Left kidney (tissue), 2 donors: ENCODE data around the gene KDM4B. TPM values are rescaled to one million over a fixed set of nuclear protein-coding genes. Genes with fewer than 3 reads are reported as not detected.

Experiments
- DNase-seq: peaks from one replicate; pipeline ENCODE4 v3.0.0-alpha.2; 2013
- polyA plus RNA-seq: library from polyadenylated mRNA; unstranded; fragments of 120-200 nt; gene quantifications from one replicate; pipeline ENCODE4 v1.2.1, GENCODE V29; 2013; ENCODE audit not compliant: insufficient read length

KDM4B gene
- polyA plus RNA-seq, 1 donor: 24.4 TPM

- DNase-seq: no peak
Measured at GRCh38 chr19:5032101-5032967, 63.4 kb downstream of the KDM4B start.

GRCh38 chr19:5035105-5035761 lies 66.3 kb downstream of the KDM4B start:
- DNase-seq: no peak

DNA sequence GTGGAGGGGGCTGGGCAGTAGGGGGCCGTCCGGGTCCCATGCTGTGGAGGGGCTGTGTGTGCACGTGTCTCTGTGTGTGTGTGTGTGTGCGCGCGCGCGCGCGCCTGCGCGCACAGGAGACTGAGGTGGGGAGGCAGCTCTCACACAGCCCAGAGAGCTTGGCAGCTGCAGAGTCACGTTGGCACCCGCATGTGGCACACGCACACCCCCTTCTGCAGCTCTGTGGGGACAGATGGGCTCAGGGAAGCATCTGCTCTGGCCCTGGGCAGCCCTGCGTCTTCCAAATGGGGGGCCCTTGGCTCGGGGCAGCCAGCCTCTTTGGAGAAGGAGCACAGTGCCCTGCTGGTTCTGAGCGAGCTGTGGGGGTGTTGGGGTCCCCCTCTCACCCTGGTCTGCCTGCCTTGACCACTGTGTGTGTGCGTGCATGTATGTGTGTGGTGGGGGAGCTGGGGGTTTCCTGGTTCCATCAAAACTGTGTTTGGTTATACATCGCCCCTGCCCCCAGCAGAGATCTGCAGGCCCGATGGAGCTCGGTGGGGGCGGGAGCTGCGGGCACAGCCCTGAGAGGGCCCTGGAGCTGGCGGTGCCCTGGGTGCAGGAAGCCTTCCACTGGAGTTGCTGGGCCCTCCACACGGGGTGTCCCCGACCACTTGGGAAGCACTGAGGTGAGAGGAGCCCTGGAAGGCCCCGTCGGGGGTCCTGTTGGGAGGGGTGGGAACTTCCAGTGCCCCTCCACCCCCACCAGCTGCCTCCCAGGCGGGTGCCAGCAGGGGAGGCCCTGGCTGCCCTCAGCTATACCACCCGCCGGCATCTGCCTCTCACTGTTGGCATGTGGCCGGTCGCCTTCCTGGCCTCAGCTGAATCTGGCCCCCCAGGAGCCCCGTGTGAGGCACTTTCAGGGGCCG lies 67.1 kb downstream of the KDM4B start:
- DNase-seq: no peak

DNA sequence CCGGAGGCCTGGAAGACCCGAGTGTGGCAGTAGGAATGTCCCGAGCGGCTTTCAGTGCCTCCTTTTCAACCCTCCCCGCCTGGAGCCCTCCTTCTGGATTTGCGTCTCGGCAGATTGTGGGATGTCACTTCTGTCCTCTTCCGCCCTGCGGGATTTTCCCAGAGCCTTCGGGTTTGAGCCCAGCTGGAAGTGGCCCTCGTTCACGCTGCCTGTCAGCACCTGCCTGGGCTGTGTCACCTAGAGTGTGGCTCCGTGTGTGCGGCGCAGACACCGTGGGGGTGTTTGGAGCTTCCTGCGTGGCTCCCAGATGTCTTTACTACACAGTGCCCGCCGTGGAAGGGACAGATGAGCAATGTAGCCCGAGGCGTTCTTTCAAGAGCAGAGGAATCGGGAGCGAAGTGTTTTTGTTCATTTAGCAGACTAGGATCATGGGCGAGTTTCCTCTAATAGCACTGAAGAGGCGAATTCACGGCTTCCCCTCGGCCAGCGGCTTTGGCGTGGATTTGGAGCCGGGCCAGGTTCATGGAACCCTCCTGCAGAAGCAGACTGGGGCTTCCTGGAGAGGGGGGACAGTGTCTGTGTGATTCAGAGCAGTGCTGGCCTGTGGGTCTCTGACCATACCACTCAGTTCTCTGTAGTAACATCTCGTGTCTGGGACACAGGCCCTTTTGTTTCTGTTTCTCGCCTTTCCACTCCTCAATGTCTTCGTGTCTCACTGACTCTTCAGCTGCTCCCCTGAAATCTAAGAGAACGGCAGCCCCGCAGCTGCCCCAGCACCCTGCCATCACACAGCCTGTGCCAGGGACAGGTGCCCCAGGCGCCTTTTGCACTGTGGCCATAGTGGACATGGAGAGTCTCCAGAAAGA lies 68.0 kb downstream of the KDM4B start:
- DNase-seq: no peak

DNA sequence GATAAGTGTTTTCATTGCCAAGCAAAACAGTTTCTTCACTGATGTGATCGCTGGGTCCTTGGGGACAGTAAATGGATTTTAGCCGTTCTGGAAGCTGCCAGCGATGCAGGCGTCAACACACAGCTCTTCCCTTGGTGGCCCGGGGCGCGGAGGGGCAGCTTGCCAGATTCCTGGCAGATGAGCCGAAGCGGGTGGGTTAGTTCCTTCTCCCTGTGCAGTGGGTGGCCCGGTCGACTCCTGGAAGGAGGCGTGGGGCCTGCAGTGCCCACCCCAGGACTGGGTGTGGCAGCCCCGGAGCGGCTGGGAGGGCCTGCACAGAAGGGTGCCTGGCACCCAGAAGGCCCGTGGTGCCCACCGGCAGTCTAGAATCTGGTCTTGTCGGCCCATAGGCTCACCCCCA lies 69.0 kb downstream of the KDM4B start:
- DNase-seq: no peak

- DNase-seq: no peak
Measured at GRCh38 chr19:5038631-5039271, 69.8 kb downstream of the KDM4B start.

- no peak for DNase-seq
Measured at GRCh38 chr19:5039642-5040543, 71.0 kb downstream of the KDM4B start.

DNA sequence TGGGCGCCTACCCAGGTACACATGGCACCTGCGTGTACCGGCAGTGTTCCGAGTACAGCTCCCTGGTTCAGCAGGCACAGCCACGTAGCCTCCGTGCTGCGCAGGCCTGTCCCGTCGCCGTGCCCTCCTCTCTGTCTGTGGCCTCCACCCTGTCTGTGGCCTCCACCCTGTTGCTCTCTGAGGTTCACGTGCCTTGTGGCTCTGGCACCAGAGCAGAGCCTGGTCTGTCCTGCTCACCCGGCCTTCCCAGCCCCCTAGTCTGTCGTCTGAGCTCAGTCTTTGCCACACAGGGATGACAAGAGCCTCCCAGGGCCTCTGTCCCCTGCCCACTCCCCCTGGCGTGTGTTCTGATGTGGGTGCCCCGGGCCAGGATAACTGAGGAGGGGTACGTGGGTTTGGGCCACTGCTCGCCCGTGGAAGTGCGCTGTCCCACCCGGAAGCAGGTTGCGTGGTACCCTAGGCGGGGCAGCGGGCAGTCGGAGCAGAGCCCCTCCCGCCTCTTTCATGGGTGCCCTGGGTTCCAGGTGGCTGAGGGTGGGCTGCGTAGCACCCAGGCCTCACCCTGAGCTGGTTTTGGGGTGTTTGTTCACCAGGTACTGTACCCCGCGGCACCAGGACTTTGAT lies 71.7 kb downstream of the KDM4B start:
- DNase-seq: no peak

DNA sequence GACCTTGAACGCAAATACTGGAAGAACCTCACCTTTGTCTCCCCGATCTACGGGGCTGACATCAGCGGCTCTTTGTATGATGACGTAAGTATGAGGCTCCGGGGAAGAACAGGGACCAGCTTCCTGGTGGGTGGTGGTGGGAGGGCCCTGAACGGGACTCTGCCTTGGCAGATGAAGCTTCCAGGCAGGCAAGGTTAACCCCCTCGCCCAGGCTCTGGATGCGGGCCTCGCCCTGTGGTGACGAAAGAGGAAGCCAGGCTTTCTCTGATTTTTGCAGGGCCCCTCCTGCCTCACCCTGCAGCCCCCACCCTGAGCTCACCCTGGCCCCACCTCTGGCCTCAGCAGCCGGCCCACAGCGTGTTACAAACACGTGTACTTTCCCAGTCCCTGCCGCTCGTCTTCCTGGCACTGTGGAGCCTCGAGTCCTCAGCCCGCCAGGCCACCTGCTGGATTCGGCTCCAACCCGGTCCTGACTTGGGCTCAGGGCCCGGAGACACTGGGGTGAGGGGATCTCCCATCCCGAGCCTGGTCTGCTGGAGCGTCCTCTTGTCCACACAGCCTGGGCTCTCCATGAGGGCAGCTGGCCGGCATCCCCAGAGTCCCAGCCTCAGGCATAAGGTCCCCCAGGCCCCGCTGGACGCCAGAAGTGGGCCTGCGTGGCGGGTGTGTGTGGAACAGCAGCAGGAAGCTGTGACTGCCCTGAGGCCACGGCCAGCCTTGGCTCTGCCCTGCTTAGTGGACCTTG lies 72.4 kb downstream of the KDM4B start:
- no peak for DNase-seq

- no peak for DNase-seq
Measured at GRCh38 chr19:5041913-5042187, 72.9 kb downstream of the KDM4B start.

GRCh38 chr19:5042556-5042955 lies 73.6 kb downstream of the KDM4B start:
- DNase-seq: no peak

- no peak for DNase-seq
Measured at GRCh38 chr19:5045029-5045428, 76.1 kb downstream of the KDM4B start.

- DNase-seq: no peak
Measured at GRCh38 chr19:5045956-5046338, 77.0 kb downstream of the KDM4B start.

GRCh38 chr19:5046339-5047039 lies 77.6 kb downstream of the KDM4B start:
- DNase-seq: no peak

GRCh38 chr19:5047251-5047935 lies 78.5 kb downstream of the KDM4B start:
- DNase-seq: no peak

DNA sequence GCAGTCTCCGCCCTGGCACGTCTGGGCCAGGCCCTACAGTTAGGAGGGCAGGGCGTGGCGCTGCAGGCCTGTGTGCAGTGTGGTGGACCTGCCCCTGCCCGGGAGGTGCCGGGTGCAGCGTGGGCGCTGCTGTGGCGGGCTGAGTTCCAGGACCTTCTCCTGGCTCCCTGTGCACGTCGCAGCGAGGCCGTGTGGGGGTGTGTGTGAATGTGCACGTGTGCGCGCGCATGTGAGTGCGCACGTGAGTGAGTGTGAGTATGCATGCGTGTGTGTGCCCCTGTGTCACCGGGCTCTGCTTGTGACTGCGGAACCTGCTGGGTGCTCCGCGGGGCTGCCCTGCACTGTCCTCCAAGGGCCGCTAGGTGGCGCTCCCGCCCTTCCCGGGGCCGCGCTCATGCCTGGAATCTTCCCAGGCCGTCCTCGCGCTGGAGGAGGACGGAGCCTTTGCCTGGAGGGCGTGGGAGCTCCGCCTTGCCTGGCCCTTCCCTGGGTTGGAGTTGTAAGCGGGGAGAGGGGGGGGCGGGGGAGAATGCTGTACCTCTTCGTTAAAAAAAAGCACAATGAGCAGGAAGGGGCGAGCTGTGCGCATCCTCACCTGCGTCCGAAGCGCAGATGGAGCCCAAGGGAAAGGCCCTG lies 79.3 kb downstream of the KDM4B start:
- DNase-seq: peak; percentile 71
